Epithelial cell of proximal tubule (primary cell): ENCODE data around the gene SPATC1L. TPM values are rescaled to one million over a fixed set of nuclear protein-coding genes. Genes with fewer than 3 reads are reported as not detected.

Experiments
- DNase-seq: peaks from one replicate; pipeline ENCODE4 v3.0.0-alpha.2; 2011; ENCODE audit warnings: low read depth
- H3K4me3 ChIP-seq: 2 replicates; pipeline ENCODE4 v1.5.1; 2011; ENCODE audit warnings: low read depth, mild to moderate bottlenecking, low read length
- total RNA-seq: library from RNA; depleted of rRNA; stranded (reverse); fragments of >200 nt; gene quantifications from 2 replicates; pipeline ENCODE4 v1.2.3, GENCODE V29; 2015
- TF ChIP-seq, protein P1 (sequence below): conservative IDR thresholded peaks from 2 replicates; pipeline ENCODE4 v1.5.1; 2012; ENCODE audit warnings: low read depth, mild to moderate bottlenecking, low read length

SPATC1L gene
- total RNA-seq, 1 donor from 2014 or later, result 22.0 TPM

- TF ChIP-seq, protein P1, sequence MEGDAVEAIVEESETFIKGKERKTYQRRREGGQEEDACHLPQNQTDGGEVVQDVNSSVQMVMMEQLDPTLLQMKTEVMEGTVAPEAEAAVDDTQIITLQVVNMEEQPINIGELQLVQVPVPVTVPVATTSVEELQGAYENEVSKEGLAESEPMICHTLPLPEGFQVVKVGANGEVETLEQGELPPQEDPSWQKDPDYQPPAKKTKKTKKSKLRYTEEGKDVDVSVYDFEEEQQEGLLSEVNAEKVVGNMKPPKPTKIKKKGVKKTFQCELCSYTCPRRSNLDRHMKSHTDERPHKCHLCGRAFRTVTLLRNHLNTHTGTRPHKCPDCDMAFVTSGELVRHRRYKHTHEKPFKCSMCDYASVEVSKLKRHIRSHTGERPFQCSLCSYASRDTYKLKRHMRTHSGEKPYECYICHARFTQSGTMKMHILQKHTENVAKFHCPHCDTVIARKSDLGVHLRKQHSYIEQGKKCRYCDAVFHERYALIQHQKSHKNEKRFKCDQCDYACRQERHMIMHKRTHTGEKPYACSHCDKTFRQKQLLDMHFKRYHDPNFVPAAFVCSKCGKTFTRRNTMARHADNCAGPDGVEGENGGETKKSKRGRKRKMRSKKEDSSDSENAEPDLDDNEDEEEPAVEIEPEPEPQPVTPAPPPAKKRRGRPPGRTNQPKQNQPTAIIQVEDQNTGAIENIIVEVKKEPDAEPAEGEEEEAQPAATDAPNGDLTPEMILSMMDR, result no peak
- DNase-seq, result no peak
- H3K4me3 ChIP-seq, result peak overlapping the region; percentile 41
Measured at GRCh38 chr21:46152927-46153246, 31.4 kb downstream of the SPATC1L start.

DNA sequence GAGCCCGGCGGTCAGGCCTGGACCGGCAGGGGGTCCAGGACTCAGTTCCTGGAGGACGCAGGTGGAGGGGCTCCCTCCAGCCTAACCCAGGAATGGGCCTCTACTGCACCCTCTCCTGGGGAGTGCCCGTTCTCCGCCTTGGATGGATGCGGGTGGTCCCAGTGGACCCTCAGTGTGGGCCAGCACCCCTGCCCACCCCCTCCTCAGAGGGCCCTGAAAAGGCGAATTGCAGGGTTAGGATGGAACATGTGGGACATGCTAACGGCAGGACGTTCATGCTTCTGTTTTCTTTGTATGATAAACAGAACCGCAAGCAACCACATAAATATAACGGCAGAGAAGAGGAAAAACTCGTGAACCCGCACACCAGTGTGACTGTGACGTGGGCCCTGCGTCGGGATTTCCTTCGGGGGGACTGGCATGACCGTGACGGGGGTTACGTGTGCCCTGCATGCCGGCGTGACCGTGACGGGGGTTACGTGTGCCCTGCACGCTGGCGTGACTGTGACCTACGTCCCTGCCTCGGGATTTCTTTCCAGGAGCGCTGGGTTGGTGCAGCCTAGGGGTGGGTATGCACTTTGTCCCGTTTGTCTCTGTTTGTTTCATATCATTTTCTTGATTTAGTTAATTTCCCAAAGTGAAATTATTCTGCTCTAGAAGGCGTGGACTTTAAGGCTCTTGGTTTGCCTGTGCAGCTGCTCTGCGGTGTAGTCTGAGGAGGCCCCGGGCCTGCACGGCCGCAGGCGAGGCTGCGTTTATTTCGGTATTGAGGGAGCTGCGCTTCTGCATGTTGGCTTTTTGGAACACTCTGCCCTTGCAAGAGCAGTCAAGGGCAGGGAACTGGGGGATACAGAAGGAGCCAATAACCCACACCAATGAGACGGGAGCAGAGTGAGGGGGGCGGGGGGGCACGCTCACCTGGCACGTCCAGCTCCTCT lies 32.0 kb downstream of the SPATC1L start:
- TF ChIP-seq, protein P1, result no peak

GRCh38 chr21:46151261-46151988 lies 32.8 kb downstream of the SPATC1L start:
- no peak for DNase-seq
- TF ChIP-seq, protein P1, result no peak
- H3K4me3 ChIP-seq, result no peak overlapping the region

More for the DNA sequence above, 32.0 kb downstream of the SPATC1L start:
- H3K4me3 ChIP-seq, result no peak overlapping the region
- no peak for DNase-seq

DNA sequence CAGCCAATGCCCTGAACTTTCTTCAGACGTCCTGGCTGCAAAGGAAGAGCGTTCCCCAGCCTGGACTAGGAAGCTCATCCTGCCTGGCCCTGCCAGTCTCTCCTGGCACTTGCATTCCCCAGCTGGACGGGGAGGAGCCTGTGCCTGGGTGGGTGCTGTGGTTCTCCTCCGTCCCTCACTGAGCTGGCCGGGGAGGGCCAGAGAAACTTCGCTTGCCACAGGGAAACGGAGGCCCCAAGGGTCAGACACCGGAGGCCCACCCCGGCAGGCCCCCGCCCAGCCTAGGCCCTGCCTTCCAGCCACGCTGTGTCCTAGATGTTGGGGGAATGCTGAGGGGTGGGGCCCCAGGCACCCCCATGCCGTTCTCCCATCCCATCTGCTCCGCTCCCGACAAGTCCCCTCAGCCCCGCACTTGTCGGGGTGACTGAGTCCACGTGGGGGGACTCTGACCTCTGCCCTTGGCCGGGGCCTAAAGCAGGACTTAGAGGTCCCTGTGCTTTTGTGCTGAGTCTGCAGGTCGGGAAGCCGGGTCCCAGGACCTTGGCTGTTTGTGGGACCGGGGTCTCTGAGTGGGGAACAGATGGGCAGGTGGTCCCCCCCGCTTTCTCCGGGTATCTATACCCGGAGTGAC lies 33.7 kb downstream of the SPATC1L start:
- DNase-seq, result no peak
- TF ChIP-seq, protein P1, result no peak
- H3K4me3 ChIP-seq, result no peak overlapping the region

GRCh38 chr21:46150073-46150472 lies 34.2 kb downstream of the SPATC1L start:
- no peak overlapping the region for H3K4me3 ChIP-seq
- TF ChIP-seq, protein P1, result no peak
- no peak for DNase-seq

DNA sequence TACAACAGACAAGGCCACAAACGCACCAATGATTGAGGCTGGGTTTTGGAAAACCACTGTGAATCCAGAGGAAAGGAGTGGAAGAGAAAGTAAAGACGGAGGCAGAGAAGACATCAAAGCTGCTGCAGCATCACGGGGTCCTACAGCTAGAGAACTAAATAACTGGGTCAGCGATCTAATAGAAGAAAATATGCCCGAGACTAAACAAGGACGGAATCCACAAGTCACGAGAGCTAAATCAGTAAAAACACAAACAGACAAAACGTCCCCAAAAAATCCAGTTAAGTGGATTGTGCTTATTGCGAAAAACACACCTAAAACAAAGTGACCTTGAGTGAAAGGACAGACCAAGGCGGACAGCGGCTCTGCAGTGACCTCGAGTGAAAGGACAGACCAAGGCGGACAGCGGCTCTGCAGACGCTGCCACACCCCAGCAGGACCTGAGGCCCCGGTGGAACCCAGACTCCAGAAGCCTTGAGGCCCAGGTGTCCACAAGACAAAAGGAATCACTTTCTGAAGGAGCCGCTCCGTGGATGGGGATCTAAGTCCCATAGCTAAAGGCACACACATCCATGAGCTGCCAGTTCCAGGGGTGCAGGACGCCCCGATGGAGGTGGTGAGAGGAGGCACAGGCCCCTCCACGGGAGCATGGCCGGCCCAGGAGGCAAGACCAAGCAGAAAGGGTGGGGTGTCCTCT lies 34.9 kb downstream of the SPATC1L start:
- H3K4me3 ChIP-seq, result no peak overlapping the region
- TF ChIP-seq, protein P1, result no peak
- no peak for DNase-seq
